HG03442 (cell line): Measurements from ENCODE around the gene CEP97.
"Not testable (repeated sequence)": the region's sequence is repeated elsewhere in the genome, so short reads cannot be mapped to it uniquely, and the experiment has no call there.

Source experiments
- ATAC-seq: cut with Tn5 transposase; IDR thresholded peaks from one replicate; pipeline ENCODE4 v1.9.1; 2021; ENCODE audit warnings: mild to moderate bottlenecking, moderate library complexity; ENCODE audit not compliant: unreplicated experiment

CEP97 gene

GRCh38 chr3:101702726-101703125, 21.7 kb upstream of the CEP97 start:
- ATAC-seq, result no peak

- no peak for ATAC-seq
These were observed 21.2 kb upstream of the CEP97 start for GRCh38 chr3:101703169-101703568.

GRCh38 chr3:101704639-101705038, 19.8 kb upstream of the CEP97 start:
- ATAC-seq, result not testable (repeated sequence)

GRCh38 chr3:101709126-101709525, 15.3 kb upstream of the CEP97 start:
- ATAC-seq, result no peak

- no peak for ATAC-seq
These were observed 6.0 kb upstream of the CEP97 start for GRCh38 chr3:101718455-101718854.

GRCh38 chr3:101719604-101720185, 4.7 kb upstream of the CEP97 start:
- no peak for ATAC-seq

- ATAC-seq, result no peak
These were observed 3.3 kb upstream of the CEP97 start for GRCh38 chr3:101720851-101721840.

GRCh38 chr3:101722394-101723173, 1.8 kb upstream of the CEP97 start:
- ATAC-seq, result peak; percentile 45

- peak; percentile 14 for ATAC-seq
These were observed 928 bp downstream of the CEP97 start for GRCh38 chr3:101725194-101725889.

GRCh38 chr3:101725890-101726275, 1.5 kb downstream of the CEP97 start:
- ATAC-seq, result no peak

GRCh38 chr3:101729586-101729985, 5.2 kb downstream of the CEP97 start:
- no peak for ATAC-seq

GRCh38 chr3:101730839-101731238, 6.4 kb downstream of the CEP97 start:
- ATAC-seq, result no peak

- no peak for ATAC-seq
These were observed 7.8 kb downstream of the CEP97 start for GRCh38 chr3:101732240-101732641.

- no peak for ATAC-seq
These were observed 11.4 kb downstream of the CEP97 start for GRCh38 chr3:101735833-101736232.

- not testable (repeated sequence) for ATAC-seq
These were observed 17.5 kb downstream of the CEP97 start for GRCh38 chr3:101741914-101742313.

GRCh38 chr3:101744811-101745210, 20.4 kb downstream of the CEP97 start:
- ATAC-seq, result no peak

GRCh38 chr3:101745934-101746333, 21.5 kb downstream of the CEP97 start:
- not testable (repeated sequence) for ATAC-seq

- ATAC-seq, result not testable (repeated sequence)
These were observed 29.1 kb downstream of the CEP97 start for GRCh38 chr3:101753386-101754113.

- ATAC-seq, result no peak
These were observed 33.8 kb downstream of the CEP97 start for GRCh38 chr3:101758224-101758623.

- no peak for ATAC-seq
These were observed 37.7 kb downstream of the CEP97 start for GRCh38 chr3:101762041-101762646.
